ENCODE measurements around the gene SPNS2.
A peak's percentile ranks its signal among the peaks of the same experiment; 100 is the strongest.

The SPNS2 gene

DNA sequence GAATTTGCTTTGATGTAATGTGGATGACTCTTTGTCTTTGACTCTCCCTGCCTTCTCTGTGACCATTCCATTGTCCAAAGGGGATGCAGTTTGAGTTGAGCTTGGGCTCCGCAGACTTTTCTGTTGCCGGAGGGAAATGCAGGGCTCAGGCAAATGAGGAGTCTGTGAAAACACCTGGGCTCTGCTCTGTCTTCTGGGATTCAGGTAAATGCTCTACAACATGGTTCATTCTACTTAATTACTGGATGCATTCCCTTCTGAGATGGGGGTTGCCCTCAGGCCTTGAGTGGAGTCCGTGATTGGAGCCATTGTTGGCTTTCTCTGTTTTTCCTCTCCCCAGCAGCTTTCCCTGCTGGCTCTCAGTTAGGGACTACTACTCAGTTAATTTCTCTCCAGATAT is 26.4 kb upstream of the SPNS2 start:
- Histone ChIP-seq H3K27ac (ENCODE audit: low read depth, low read length) (no peak overlapping the region), H3K9me3 (ENCODE audit: control insufficient read depth in 1 of 2, low read length in 2 of 2) (no peaks in the 10 kb centered on the region), H3K4me1 (ENCODE audit: control insufficient read depth in 1 of 2, insufficient read depth in 2 of 2, low read length in 2 of 2) (peaks cover 17 to 18% of the 10 kb centered on the region in 2 donors), H3K27me3 (ENCODE audit: control insufficient read depth in 1 of 2, insufficient read depth in 2 of 2, low read length in 2 of 2) (no peaks in the 10 kb centered on the region), H3K9ac (ENCODE audit: low read depth in 1 of 2, low read length in 2 of 2) (no peak overlapping the region), H3K36me3 (ENCODE audit: control insufficient read depth in 1 of 2, insufficient read depth in 2 of 2, low read length in 2 of 2) (no peaks in the 10 kb centered on the region), H3K4me3 (ENCODE audit: low read depth in 1 of 2, low read length in 2 of 2) (no peak overlapping the region)

DNA sequence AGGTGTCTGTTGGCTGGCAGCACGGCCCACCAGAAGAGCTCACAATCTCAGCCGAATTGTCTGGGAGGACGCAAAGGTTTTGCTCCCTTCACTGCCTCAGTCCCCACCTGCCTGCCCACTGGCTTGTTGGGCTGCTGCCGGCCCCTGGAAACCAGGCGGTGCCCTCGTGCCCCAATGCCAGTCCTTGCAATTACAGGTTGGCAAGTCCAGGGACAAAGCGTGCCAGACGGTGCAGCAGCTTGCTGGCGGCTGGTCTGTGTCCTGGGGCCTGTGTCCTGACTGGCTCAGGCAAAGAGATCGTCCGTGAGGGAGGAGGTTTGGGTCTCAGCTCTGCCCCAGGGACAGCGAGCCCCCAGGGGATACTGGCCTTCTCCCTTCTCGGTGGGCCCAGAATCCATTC is 24.6 kb upstream of the SPNS2 start:
- Histone ChIP-seq H3K36me3 (ENCODE audit: control insufficient read depth in 1 of 2, insufficient read depth in 2 of 2, low read length in 2 of 2) (no peaks in the 10 kb centered on the region), H3K27ac (ENCODE audit: low read depth, low read length) (no peak overlapping the region), H3K4me1 (ENCODE audit: control insufficient read depth in 1 of 2, insufficient read depth in 2 of 2, low read length in 2 of 2) (peaks cover 30 to 34% of the 10 kb centered on the region in 2 donors), H3K9me3 (ENCODE audit: control insufficient read depth in 1 of 2, low read length in 2 of 2) (no peaks in the 10 kb centered on the region), H3K4me3 (ENCODE audit: low read depth in 1 of 2, low read length in 2 of 2) (no peak overlapping the region), H3K9ac (ENCODE audit: low read depth in 1 of 2, low read length in 2 of 2) (no peak overlapping the region), H3K27me3 (ENCODE audit: control insufficient read depth in 1 of 2, insufficient read depth in 2 of 2, low read length in 2 of 2) (no peaks in the 10 kb centered on the region)

DNA sequence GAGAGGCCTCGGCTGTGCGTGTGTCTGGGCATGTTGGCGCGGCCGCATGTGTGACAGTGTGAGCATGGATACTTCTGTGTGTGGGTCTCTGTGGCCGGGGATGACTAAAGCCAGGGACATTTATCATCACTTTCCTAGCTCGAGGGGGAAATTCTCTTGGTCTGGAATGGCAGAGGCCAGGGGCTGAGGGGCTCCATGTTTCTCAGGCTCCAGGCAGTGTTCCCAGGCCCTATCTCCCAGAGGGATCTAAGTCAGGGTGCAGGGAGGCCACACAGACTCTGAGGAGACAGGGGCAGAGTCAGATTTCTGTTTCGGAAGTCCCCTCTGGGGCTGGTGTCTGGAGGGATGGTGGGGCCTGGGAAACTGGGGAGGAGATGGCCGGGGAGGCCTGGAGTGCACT is 23.7 kb upstream of the SPNS2 start:
- Histone ChIP-seq H3K4me3 (ENCODE audit: low read depth in 1 of 2, low read length in 2 of 2) (no peak overlapping the region), H3K9ac (ENCODE audit: low read depth in 1 of 2, low read length in 2 of 2) (no peak overlapping the region), H3K27me3 (ENCODE audit: control insufficient read depth in 1 of 2, insufficient read depth in 2 of 2, low read length in 2 of 2) (no peaks in the 10 kb centered on the region), H3K36me3 (ENCODE audit: control insufficient read depth in 1 of 2, insufficient read depth in 2 of 2, low read length in 2 of 2) (no peaks in the 10 kb centered on the region), H3K27ac (ENCODE audit: low read depth, low read length) (no peak overlapping the region), H3K4me1 (ENCODE audit: control insufficient read depth in 1 of 2, insufficient read depth in 2 of 2, low read length in 2 of 2) (peaks cover 39 to 41% of the 10 kb centered on the region in 2 donors), H3K9me3 (ENCODE audit: control insufficient read depth in 1 of 2, low read length in 2 of 2) (no peaks in the 10 kb centered on the region)

DNA sequence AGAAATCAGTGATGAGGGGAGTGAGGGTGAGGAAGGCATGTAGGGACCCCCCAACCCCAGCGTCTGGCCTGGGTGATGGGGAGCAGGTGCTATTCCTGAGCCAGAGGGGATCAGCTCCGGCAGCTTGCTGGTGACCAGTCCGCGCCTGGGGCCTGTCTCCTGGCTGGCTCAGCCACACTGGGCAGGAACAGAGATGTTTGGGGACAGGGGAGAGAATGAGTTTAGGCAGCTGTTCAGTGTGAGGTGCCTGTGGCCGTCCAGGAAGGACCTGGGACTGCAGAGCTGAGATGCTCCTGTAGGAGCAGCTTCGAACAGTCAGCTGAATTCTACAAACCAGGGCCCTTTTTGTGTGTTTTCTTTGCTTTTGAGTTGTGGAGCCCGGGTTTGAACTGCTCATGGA is 23.2 kb upstream of the SPNS2 start:
- H3K27ac ChIP-seq (ENCODE audit: low read depth, low read length) = no peak overlapping the region
- H3K27me3 ChIP-seq (ENCODE audit: control insufficient read depth in 1 of 2, insufficient read depth in 2 of 2, low read length in 2 of 2) = no peaks in the 10 kb centered on the region
- H3K9ac ChIP-seq (ENCODE audit: low read depth in 1 of 2, low read length in 2 of 2) = no peak overlapping the region

DNA sequence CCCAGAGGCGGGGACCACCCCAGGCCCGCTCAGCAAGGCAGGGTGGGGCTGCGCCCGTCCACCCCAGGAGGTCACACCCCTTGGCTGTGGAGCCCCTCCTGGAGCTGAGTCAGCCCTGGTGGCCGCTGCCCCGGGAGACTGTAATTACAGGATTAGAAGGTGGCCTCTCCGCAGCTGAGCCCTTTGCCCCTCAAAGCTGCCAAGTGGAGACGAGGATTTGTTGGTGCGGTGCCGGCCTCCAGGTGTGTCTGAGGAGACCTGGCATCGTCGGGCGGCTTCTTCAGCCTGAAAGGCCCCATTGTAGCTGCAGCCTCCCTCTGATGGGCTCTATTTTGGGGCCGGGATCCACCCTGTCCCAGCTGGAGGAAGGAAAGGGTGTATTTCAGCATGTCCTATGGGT is 22.7 kb upstream of the SPNS2 start:
- no peaks in the 10 kb centered on the region for H3K36me3 ChIP-seq (ENCODE audit: control insufficient read depth in 1 of 2, insufficient read depth in 2 of 2, low read length in 2 of 2)
- no peaks in the 10 kb centered on the region for H3K9me3 ChIP-seq (ENCODE audit: control insufficient read depth in 1 of 2, low read length in 2 of 2)
- H3K27me3 ChIP-seq (ENCODE audit: control insufficient read depth in 1 of 2, insufficient read depth in 2 of 2, low read length in 2 of 2) = no peaks in the 10 kb centered on the region
- peak overlapping the region; percentile 73 for H3K27ac ChIP-seq (ENCODE audit: low read depth, low read length)
- H3K9ac ChIP-seq (ENCODE audit: low read depth in 1 of 2, low read length in 2 of 2) = peak overlapping the region; percentile 26 to 54
- H3K4me1 ChIP-seq (ENCODE audit: control insufficient read depth in 1 of 2, insufficient read depth in 2 of 2, low read length in 2 of 2) = peaks cover 48 to 52% of the 10 kb centered on the region in 2 donors
- peak overlapping the region in 1 of 2 donors; percentile 29 for H3K4me3 ChIP-seq (ENCODE audit: low read depth in 1 of 2, low read length in 2 of 2)

More for the DNA sequence above, 23.2 kb upstream of the SPNS2 start:
- Histone ChIP-seq H3K9me3 (ENCODE audit: control insufficient read depth in 1 of 2, low read length in 2 of 2) (no peaks in the 10 kb centered on the region), H3K4me1 (ENCODE audit: control insufficient read depth in 1 of 2, insufficient read depth in 2 of 2, low read length in 2 of 2) (peaks cover 43 to 46% of the 10 kb centered on the region in 2 donors), H3K36me3 (ENCODE audit: control insufficient read depth in 1 of 2, insufficient read depth in 2 of 2, low read length in 2 of 2) (no peaks in the 10 kb centered on the region), H3K4me3 (ENCODE audit: low read depth in 1 of 2, low read length in 2 of 2) (no peak overlapping the region)

DNA sequence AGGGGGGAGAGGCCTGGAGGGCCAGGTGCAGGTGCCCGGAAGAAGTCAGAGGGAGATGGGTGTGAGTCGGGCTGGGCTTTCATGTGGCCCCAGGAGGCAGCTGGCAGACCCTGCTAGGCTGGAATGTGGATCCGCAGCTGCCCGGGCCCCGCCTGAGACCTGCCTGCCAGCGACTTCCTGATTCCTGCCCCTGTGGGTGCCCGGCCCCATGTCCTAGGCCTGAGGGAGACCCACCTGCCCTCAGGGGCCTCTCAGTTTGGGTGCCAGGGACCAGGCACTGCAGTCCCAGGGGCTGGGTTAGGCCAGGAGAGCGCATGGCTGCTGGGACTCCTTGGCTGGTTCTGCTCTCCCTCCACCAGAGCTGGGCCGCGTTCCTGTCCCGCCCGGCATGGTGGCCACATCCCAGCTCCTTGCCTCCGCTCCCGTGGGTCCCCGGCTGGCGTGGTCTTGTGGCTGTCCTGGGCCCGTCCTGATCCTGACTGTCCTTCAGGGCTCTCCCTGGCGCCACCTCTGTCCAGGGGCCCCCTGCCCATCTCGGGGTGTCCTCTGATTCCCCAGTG is 22.1 kb upstream of the SPNS2 start:
- H3K27ac ChIP-seq (ENCODE audit: low read depth, low read length) = peak overlapping the region; percentile 73
- H3K9ac ChIP-seq (ENCODE audit: low read depth in 1 of 2, low read length in 2 of 2) = peak overlapping the region; percentile 26 to 54
- no peaks in the 10 kb centered on the region for H3K27me3 ChIP-seq (ENCODE audit: control insufficient read depth in 1 of 2, insufficient read depth in 2 of 2, low read length in 2 of 2)
- H3K4me1 ChIP-seq (ENCODE audit: control insufficient read depth in 1 of 2, insufficient read depth in 2 of 2, low read length in 2 of 2) = peaks cover 53 to 56% of the 10 kb centered on the region in 2 donors
- no peaks in the 10 kb centered on the region for H3K36me3 ChIP-seq (ENCODE audit: control insufficient read depth in 1 of 2, insufficient read depth in 2 of 2, low read length in 2 of 2)
- peak overlapping the region in 1 of 2 donors; percentile 29 for H3K4me3 ChIP-seq (ENCODE audit: low read depth in 1 of 2, low read length in 2 of 2)
- no peaks in the 10 kb centered on the region for H3K9me3 ChIP-seq (ENCODE audit: control insufficient read depth in 1 of 2, low read length in 2 of 2)

DNA sequence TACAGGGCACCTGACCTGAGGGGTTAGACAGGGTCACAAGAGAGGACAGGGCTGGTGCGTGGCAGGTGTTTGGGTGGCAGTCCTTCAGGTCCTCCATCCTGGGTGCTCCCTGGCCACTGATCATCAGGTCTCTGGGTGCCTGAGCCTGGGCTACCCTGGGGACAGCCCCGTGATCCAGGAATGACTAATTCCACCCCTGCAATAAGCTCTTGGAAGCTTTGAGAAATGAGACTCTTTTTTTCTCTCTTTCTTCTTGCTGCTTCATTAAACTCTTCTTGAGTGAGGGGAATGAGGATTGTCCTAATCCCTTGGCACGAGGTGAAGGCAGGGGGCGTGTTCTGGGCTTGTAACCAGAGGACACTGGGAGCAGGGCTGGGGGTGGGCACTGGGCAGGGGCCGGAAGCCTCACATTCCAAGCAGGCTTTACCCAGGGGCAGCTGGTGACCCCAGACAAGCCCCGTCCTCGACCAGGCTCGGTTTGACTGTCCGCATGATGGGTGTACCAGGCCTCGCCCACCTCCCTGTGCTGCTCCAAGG is 21.4 kb upstream of the SPNS2 start:
- no peaks in the 10 kb centered on the region for H3K36me3 ChIP-seq (ENCODE audit: control insufficient read depth in 1 of 2, insufficient read depth in 2 of 2, low read length in 2 of 2)
- peak overlapping the region in 1 of 2 donors; percentile 54 for H3K9ac ChIP-seq (ENCODE audit: low read depth in 1 of 2, low read length in 2 of 2)
- peak overlapping the region in 1 of 2 donors; percentile 2 for H3K4me3 ChIP-seq (ENCODE audit: low read depth in 1 of 2, low read length in 2 of 2)
- peak overlapping the region; percentile 73 for H3K27ac ChIP-seq (ENCODE audit: low read depth, low read length)
- no peaks in the 10 kb centered on the region for H3K9me3 ChIP-seq (ENCODE audit: control insufficient read depth in 1 of 2, low read length in 2 of 2)
- H3K4me1 ChIP-seq (ENCODE audit: control insufficient read depth in 1 of 2, insufficient read depth in 2 of 2, low read length in 2 of 2) = peaks cover 61 to 63% of the 10 kb centered on the region in 2 donors
- H3K27me3 ChIP-seq (ENCODE audit: control insufficient read depth in 1 of 2, insufficient read depth in 2 of 2, low read length in 2 of 2) = no peaks in the 10 kb centered on the region

DNA sequence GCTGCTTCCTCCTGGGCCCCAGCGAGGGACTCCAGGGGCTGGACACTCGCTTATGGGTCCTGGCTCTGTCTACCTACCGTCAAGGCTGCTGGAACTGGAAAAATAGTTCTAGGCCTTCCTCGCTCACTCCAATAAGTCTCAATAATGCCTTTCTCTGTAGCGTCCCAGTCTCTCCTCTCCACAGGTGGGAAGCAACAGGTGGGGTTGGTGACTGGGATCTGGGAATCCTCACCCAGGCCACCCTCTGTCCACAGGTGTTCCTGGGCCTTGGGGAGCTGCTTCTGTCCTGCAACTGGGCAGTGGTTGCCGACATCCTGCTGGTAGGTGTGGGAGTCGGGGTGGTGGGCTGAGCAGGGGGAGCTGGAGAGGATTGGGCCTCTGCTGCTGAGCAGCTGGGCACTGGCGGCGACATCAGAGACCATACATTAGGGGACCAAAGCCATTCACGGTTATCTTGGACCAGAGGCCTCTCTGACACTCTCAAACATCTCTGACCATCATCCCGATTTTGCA is 20.3 kb upstream of the SPNS2 start:
- Histone ChIP-seq H3K4me3 (ENCODE audit: low read depth in 1 of 2, low read length in 2 of 2) (no peak overlapping the region), H3K4me1 (ENCODE audit: control insufficient read depth in 1 of 2, insufficient read depth in 2 of 2, low read length in 2 of 2) (peaks cover 71 to 73% of the 10 kb centered on the region in 2 donors), H3K27ac (ENCODE audit: low read depth, low read length) (peak overlapping the region; percentile 16), H3K9me3 (ENCODE audit: control insufficient read depth in 1 of 2, low read length in 2 of 2) (no peaks in the 10 kb centered on the region), H3K36me3 (ENCODE audit: control insufficient read depth in 1 of 2, insufficient read depth in 2 of 2, low read length in 2 of 2) (no peaks in the 10 kb centered on the region), H3K27me3 (ENCODE audit: control insufficient read depth in 1 of 2, insufficient read depth in 2 of 2, low read length in 2 of 2) (no peaks in the 10 kb centered on the region), H3K9ac (ENCODE audit: low read depth in 1 of 2, low read length in 2 of 2) (no peak overlapping the region)

DNA sequence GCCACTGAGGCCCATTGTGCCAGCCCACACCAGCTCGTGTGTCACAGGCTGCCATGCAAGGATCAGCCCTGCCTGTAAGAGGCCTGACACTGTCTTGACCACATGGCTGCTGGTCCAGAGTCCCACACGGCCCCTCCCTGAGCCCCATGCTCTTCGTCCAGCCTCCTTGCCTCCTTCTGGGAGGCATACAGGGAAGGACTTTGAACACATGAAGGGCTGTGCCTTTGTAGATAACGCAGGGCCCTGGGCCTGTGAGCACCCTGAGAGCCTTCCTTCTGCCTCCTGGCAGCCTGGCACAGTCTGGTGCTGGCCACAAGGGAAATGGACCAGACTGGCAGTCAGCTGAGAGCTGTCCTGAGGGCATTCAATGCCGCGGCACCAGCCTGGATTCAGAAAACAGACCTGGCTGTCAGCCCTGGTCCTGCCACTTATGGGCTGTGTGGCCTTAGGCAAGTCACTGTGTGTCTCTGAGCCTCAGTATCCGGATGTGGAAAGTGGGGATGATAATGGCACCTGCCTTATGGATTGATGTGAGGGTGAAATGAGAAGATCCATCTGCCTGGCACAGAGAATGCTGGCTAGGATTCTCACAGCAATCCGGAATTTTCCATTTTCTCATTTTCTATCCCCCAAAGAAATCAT is 19.2 kb upstream of the SPNS2 start:
- Histone ChIP-seq H3K36me3 (ENCODE audit: control insufficient read depth in 1 of 2, insufficient read depth in 2 of 2, low read length in 2 of 2) (no peaks in the 10 kb centered on the region), H3K9ac (ENCODE audit: low read depth in 1 of 2, low read length in 2 of 2) (peak overlapping the region in 1 of 2 donors; percentile 58), H3K9me3 (ENCODE audit: control insufficient read depth in 1 of 2, low read length in 2 of 2) (no peaks in the 10 kb centered on the region), H3K27me3 (ENCODE audit: control insufficient read depth in 1 of 2, insufficient read depth in 2 of 2, low read length in 2 of 2) (no peaks in the 10 kb centered on the region), H3K4me3 (ENCODE audit: low read depth in 1 of 2, low read length in 2 of 2) (peak overlapping the region in 1 of 2 donors; percentile 18), H3K4me1 (ENCODE audit: control insufficient read depth in 1 of 2, insufficient read depth in 2 of 2, low read length in 2 of 2) (peaks cover 73 to 78% of the 10 kb centered on the region in 2 donors), H3K27ac (ENCODE audit: low read depth, low read length) (peak overlapping the region; percentile 89)

DNA sequence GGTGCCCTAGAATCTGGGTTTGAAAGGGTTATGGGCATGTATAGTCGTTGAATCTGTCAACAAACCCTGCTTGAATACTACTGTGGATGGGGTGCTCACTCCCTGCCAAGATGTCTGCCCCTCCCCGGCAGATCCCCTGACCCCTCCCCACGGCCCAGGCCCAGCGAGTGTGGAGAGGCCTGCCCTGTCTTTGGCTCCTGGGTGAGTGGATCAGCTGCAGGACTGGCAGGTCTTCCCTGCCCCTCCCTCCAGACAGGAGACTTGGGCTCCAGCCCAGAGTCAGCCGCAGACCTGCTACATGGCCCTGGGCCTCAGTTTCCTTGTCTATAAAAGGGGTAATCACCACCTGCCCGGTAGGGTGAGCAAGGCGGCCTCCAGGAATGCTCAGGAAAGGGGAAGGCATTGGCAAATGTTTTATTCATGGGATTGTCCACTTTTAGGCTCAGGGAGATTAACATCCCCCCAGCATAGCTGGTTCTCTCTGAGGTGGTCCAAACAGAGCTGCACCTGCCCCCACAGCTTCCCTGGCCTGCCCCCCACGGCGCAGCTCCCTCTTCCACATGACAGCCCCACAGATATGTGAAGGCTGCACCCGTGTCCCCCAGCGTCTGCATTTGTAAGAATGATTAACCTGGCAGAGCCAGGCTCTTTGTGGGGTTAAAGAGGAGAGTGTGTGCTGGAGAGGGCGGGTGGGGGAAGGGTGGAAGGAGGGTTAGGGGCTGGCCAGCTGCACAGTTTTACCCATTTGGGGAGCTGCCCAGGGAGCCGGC is 18.5 kb upstream of the SPNS2 start:
- Histone ChIP-seq H3K4me1 (ENCODE audit: control insufficient read depth in 1 of 2, insufficient read depth in 2 of 2, low read length in 2 of 2) (peaks cover 73 to 78% of the 10 kb centered on the region in 2 donors), H3K9ac (ENCODE audit: low read depth in 1 of 2, low read length in 2 of 2) (peak overlapping the region; percentile 58 to 75), H3K9me3 (ENCODE audit: control insufficient read depth in 1 of 2, low read length in 2 of 2) (no peaks in the 10 kb centered on the region), H3K4me3 (ENCODE audit: low read depth in 1 of 2, low read length in 2 of 2) (peak overlapping the region in 1 of 2 donors; percentile 48), H3K27ac (ENCODE audit: low read depth, low read length) (peak overlapping the region; percentile 89), H3K36me3 (ENCODE audit: control insufficient read depth in 1 of 2, insufficient read depth in 2 of 2, low read length in 2 of 2) (no peaks in the 10 kb centered on the region), H3K27me3 (ENCODE audit: control insufficient read depth in 1 of 2, insufficient read depth in 2 of 2, low read length in 2 of 2) (no peaks in the 10 kb centered on the region)

All from duodenal mucosa (tissue), 2 donors.